HG03439 (cell line): ENCODE results near the gene SCAPER.
"Not testable (repeated sequence)": the region's sequence is repeated elsewhere in the genome, so short reads cannot be mapped to it uniquely, and the experiment has no call there.

Source experiments
- ATAC-seq: cut with Tn5 transposase; IDR thresholded peaks from one replicate; pipeline ENCODE4 v1.9.1; 2021; ENCODE audit warnings: mild to moderate bottlenecking, moderate library complexity; ENCODE audit not compliant: unreplicated experiment

The SCAPER gene

DNA sequence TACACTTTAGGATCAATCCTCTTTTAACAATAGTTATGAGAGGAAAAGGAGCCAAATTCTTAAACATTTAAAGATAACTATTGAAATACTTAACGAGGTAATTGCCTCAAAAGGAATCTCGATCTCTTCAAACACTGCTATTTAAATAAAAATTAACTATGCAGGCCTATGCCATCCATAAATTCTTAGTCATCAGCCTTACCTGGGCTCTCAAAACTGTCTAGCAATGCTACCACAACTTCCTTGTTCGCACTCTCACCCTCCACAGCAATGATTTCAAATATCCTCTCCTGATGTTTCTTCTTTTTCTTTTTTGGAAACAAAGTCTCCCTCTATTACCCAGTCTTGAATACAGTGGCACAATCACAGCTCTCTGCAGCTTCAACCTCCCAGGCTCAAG is 606.2 kb downstream of the SCAPER start:
- no peak for ATAC-seq

- not testable (repeated sequence) for ATAC-seq
These were observed 607.2 kb downstream of the SCAPER start for GRCh38 chr15:76297951-76298350.
